GM18868 (cell line): Measurements from ENCODE around the gene AFF4.
A peak's percentile ranks its signal among the peaks of the same experiment; 100 is the strongest.

ENCODE experiments used
- ATAC-seq: cut with Tn5 transposase; IDR thresholded peaks from one replicate; pipeline ENCODE4 v1.9.1; 2021; ENCODE audit warnings: mild to moderate bottlenecking, moderate library complexity; ENCODE audit not compliant: unreplicated experiment

The AFF4 gene

DNA sequence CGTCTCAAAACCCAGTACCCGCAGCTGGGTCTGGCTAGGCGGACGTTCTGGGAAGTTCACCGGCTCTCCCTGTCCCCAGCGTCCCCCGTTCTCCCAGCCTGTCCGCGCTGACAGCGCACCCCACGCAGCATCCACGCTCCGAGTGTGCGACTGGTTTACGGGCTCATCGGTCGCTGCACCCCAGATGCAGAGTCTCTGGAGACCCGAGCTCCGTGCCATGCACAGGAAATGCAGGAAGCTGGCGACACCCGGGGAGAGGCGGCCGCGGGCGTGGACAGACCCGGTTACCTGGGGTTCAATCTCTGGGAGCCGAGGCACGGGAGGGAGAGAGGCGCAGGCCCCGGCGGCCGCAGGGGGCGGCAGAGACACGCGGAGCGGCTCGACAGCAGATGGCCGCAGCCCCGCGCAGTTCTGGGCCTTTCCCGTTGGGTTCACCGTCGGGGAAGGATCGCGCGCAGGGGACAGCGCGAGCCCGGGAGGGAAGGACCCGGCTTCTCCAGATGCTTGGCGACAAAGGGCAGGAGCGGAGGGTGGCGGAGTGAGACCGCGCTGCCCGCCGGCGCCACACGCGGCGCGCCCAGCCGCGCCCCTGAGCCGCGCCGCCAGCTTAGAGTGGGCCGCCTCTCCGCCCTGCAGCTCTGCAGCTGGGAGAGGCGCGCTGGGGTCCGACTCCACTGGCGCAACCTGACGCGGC lies 133.5 kb downstream of the AFF4 start:
- ATAC-seq: peak; percentile 73

GRCh38 chr5:132828846-132829494 lies 134.5 kb downstream of the AFF4 start:
- no peak for ATAC-seq

GRCh38 chr5:132827943-132828673 lies 135.3 kb downstream of the AFF4 start:
- no peak for ATAC-seq

DNA sequence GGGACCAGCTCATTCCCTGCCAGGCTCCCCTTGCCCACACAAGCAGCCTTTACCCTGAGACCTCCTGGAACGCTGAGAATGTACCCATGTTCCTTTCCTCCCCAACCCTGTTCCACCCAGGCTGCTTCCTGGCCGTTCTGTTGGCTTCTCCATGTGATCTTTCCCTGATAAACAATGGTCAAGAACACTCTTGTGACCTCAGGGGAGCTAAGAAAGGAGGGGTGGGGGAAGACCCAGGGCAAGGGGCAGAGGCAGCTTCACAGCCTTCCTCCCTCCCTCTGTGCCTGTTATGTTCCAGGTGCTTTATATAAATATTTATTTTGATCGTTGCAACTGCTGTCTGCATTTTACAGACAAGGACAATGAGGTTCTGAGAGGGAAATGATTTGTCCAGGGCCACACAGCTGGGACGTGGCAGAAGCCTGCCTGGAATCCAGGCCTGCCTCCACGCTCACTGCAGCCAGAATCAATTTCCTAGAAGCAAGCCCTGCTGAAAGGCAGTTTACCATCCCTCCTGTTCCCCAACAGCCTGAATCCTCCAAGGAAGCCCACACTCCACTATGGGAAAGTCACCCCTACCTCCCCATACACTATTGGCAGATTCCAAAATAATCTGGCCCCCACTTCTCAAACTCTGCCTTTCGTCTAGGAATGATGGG lies 136.9 kb downstream of the AFF4 start:
- ATAC-seq: no peak

DNA sequence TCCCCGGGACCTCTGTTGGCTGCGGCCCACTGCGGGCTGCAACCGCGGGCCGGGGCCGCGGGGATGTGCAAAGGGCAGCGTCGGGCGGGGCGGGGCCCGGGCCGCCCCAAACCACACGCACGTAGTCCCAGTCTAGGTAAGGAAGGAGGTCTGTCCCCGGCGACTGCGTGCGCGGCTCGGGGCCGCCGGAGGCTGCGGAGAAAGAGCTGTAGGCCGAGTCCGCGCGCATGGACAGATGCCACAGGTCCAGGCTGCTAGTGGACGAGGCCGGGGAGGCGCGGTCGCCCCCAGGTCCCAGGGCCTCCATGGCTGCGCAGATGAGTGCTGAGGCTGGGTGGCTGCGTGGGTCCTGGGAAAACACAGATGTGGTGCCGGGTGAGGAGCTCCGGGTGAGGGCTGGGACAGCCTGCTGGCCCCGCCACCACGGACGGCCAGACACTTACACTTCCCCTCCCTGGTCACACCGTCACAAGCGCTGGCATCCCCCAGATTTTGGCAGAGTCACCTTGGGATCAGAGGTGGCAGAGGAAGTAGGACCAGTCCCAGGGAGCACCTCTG lies 137.5 kb downstream of the AFF4 start:
- no peak for ATAC-seq
